OCI-LY1 (cell line): ENCODE results near the gene FGF21.
"Not testable (repeated sequence)": the region's sequence is repeated elsewhere in the genome, so short reads cannot be mapped to it uniquely, and the experiment has no call there.

Experiments
- H2AFZ ChIP-seq: fragments of 200-600 bp; sonication (generic), shearing (Covaris generic); 2 replicates; pipeline ENCODE4 v1.6.0; 2014; ENCODE audit warnings: antibody characterized with exemption, mild to moderate bottlenecking, low read length
- H3F3A ChIP-seq: fragments of 200-600 bp; sonication (generic), shearing (Covaris generic); 2 replicates; pipeline ENCODE4 v1.6.0; 2014; ENCODE audit warnings: mild to moderate bottlenecking, antibody characterized with exemption, low read length, moderate library complexity; ENCODE audit not compliant: insufficient read depth
- H3K27ac ChIP-seq: fragments of 200-600 bp; sonication (generic); 2 replicates; pipeline ENCODE4 v1.5.1; 2014; ENCODE audit warnings: low read length, mixed run types, mild to moderate bottlenecking, low read depth; ENCODE audit not compliant: poor library complexity, severe bottlenecking
- H3K27me3 ChIP-seq: fragments of 200-600 bp; sonication (generic); 2 replicates; pipeline ENCODE4 v1.6.0; 2014; ENCODE audit warnings: antibody characterized with exemption, mild to moderate bottlenecking, low read length, moderate library complexity; ENCODE audit not compliant: insufficient read depth
- H3K36me3 ChIP-seq: fragments of 200-600 bp; sonication (generic); 2 replicates; pipeline ENCODE4 v1.6.1; 2014; ENCODE audit warnings: mild to moderate bottlenecking, antibody characterized with exemption, low read length, moderate library complexity, mixed read lengths; ENCODE audit not compliant: insufficient read depth
- H3K4me1 ChIP-seq: fragments of 200-600 bp; sonication (generic); 2 replicates; pipeline ENCODE4 v1.5.1; 2014; ENCODE audit warnings: mild to moderate bottlenecking, low read length, moderate library complexity; ENCODE audit not compliant: insufficient read depth, severe bottlenecking
- H3K4me2 ChIP-seq: fragments of 200-600 bp; sonication (generic), shearing (Covaris generic); 2 replicates; pipeline ENCODE4 v1.6.1; 2014; ENCODE audit warnings: low read length
- H3K4me3 ChIP-seq: fragments of 200-600 bp; sonication (generic); 2 replicates; pipeline ENCODE4 v1.5.1; 2014; ENCODE audit warnings: low read length, low read depth, mild to moderate bottlenecking, mixed read lengths; ENCODE audit not compliant: poor library complexity, severe bottlenecking
- H3K79me2 ChIP-seq: fragments of 200-600 bp; shearing (Covaris generic); 2 replicates; pipeline ENCODE4 v1.6.1; 2016; ENCODE audit warnings: mixed run types, low read length, mixed read lengths; ENCODE audit not compliant: insufficient read depth
- H3K9ac ChIP-seq: fragments of 200-600 bp; sonication (generic), shearing (Covaris generic); 2 replicates; pipeline ENCODE4 v1.6.1; 2014; ENCODE audit warnings: mild to moderate bottlenecking, low read length, mixed read lengths
- H3K9me2 ChIP-seq: fragments of 200-600 bp; sonication (generic), shearing (Covaris generic); 2 replicates; pipeline ENCODE4 v1.6.1; 2014; ENCODE audit warnings: low read depth, mild to moderate bottlenecking, low read length, mixed read lengths
- H3K9me3 ChIP-seq: fragments of 200-600 bp; shearing (Covaris generic); 2 replicates; pipeline ENCODE4 v1.6.1; 2014; ENCODE audit warnings: low read length, mixed read lengths
- H4K20me1 ChIP-seq: fragments of 200-600 bp; sonication (generic), shearing (Covaris generic); 2 replicates; pipeline ENCODE4 v1.6.0; 2016; ENCODE audit warnings: mild to moderate bottlenecking, low read length; ENCODE audit not compliant: insufficient read depth
- CTCF ChIP-seq: fragments of 200-600 bp; sonication (generic), shearing (Covaris generic); IDR thresholded peaks from 2 replicates; pipeline ENCODE4 v1.5.1; 2017; ENCODE audit warnings: mild to moderate bottlenecking, antibody characterized with exemption, low read length, moderate library complexity, mixed read lengths
- EZH2 ChIP-seq: fragments of 200-600 bp; sonication (generic), shearing (Covaris generic); IDR thresholded peaks from 2 replicates; pipeline ENCODE4 v1.8.0; 2017; ENCODE audit warnings: borderline replicate concordance, mixed run types, mild to moderate bottlenecking, antibody characterized with exemption, low read length, moderate library complexity, mixed read lengths

The FGF21 gene

GRCh38 chr19:48715681-48716171 lies 39.6 kb upstream of the FGF21 start:
- peaks cover 36% of the 10 kb centered on the region for H3K4me1 ChIP-seq
- H3K36me3 ChIP-seq = no peaks in the 10 kb centered on the region; the same call in 1 of the 2 replicates
- H3K4me3 ChIP-seq = peak overlapping the region; percentile 66
- H2AFZ ChIP-seq = no peak overlapping the region
- peaks cover 5% of the 10 kb centered on the region; the same call in 1 of the 2 replicates for H3K27me3 ChIP-seq
- no peaks in the 10 kb centered on the region for H3K9me3 ChIP-seq
- H3F3A ChIP-seq = no peaks in the 10 kb centered on the region
- no peaks in the 10 kb centered on the region for H4K20me1 ChIP-seq
- H3K79me2 ChIP-seq = no peaks in the 10 kb centered on the region
- H3K27ac ChIP-seq = no peak overlapping the region
- no peak overlapping the region for H3K9ac ChIP-seq
- peak overlapping the region; percentile 81 for H3K4me2 ChIP-seq
- TF ChIP-seq CTCF = no peak
- no peak for TF ChIP-seq EZH2
- H3K9me2 ChIP-seq = no peaks in the 10 kb centered on the region

- TF ChIP-seq EZH2 (no peak), CTCF (no peak)
- no peaks in the 10 kb centered on the region for H3K9me2 ChIP-seq
- no peak overlapping the region for H3K4me2 ChIP-seq
- H3K27ac ChIP-seq = no peak overlapping the region
- no peaks in the 10 kb centered on the region for H3F3A ChIP-seq
- H3K79me2 ChIP-seq = no peaks in the 10 kb centered on the region
- H2AFZ ChIP-seq = no peak overlapping the region
- no peak overlapping the region for H3K9ac ChIP-seq
- H3K4me1 ChIP-seq = peaks cover 40% of the 10 kb centered on the region
- no peak overlapping the region for H3K4me3 ChIP-seq
- H3K9me3 ChIP-seq = no peaks in the 10 kb centered on the region
- no peaks in the 10 kb centered on the region for H3K27me3 ChIP-seq
- no peaks in the 10 kb centered on the region for H3K36me3 ChIP-seq
- no peaks in the 10 kb centered on the region for H4K20me1 ChIP-seq
These were observed 38.6 kb upstream of the FGF21 start for GRCh38 chr19:48716562-48717291.

- not testable (repeated sequence) for H3K9me3 ChIP-seq, H3K4me3 ChIP-seq, H3K9ac ChIP-seq, H3K27ac ChIP-seq, H4K20me1 ChIP-seq, H3K4me2 ChIP-seq, H3F3A ChIP-seq, H2AFZ ChIP-seq, H3K27me3 ChIP-seq, H3K79me2 ChIP-seq, H3K36me3 ChIP-seq, H3K9me2 ChIP-seq
- H3K4me1 ChIP-seq = peaks cover 39% of the 10 kb centered on the region
These were observed 37.2 kb upstream of the FGF21 start for GRCh38 chr19:48718106-48718505.
